ENCODE data around the gene GPR37. TPM values are rescaled to one million over a fixed set of nuclear protein-coding genes. Genes with fewer than 3 reads are reported as not detected.
A peak's percentile ranks its signal among the peaks of the same experiment; 100 is the strongest.

Gene GPR37
- total RNA-seq, 1 experiment from 2014 or later, result 1.6 TPM

- H3K56ac ChIP-seq (ENCODE audit: insufficient read length, low read depth, low read length), result no peak overlapping the region
- H3K9me3 Mint-ChIP-seq, result no peaks in the 10 kb centered on the region; a peak in 1 of 5 replicates
- H2BK12ac ChIP-seq (ENCODE audit: insufficient read length, low read depth, low read length), result no peak overlapping the region
- H3K79me2 ChIP-seq (ENCODE audit: insufficient read depth, low read length), result no peaks in the 10 kb centered on the region
- H3K9ac ChIP-seq (ENCODE audit: extremely low read depth, insufficient read length, low read length), result no peak overlapping the region
- no peak overlapping the region for H3K23ac ChIP-seq (ENCODE audit: insufficient read length, low read depth, low read length)
- no peak overlapping the region for H2AK5ac ChIP-seq (ENCODE audit: insufficient read length, low read length)
- H2BK15ac ChIP-seq (ENCODE audit: low read depth, low read length), result no peak overlapping the region
- H4K91ac ChIP-seq (ENCODE audit: insufficient read length, low read depth, low read length), result no peak overlapping the region
- no peak overlapping the region for H3K4me2 ChIP-seq (ENCODE audit: insufficient read depth, insufficient read length, low read length)
- H4K8ac ChIP-seq (replicated peaks; ENCODE audit: insufficient read length, low read depth, low read length), result no peak overlapping the region
- H3K4me1 Mint-ChIP-seq, result peaks cover 43 to 56% of the 10 kb centered on the region in 2 experiments
- H3K36me3 Mint-ChIP-seq (ENCODE audit: insufficient read depth in 1 of 3, low read depth in 3 of 3), result no peaks in the 10 kb centered on the region
- no peaks in the 10 kb centered on the region for H3K27me3 ChIP-seq (ENCODE audit: insufficient read depth, low read length)
- no peak overlapping the region for H3K18ac ChIP-seq (ENCODE audit: insufficient read length, low read depth, low read length)
- peak overlapping the region in 2 of 3 experiments; percentile 25 to 62; a peak in 4 of 7 replicates for H3K27ac Mint-ChIP-seq
- H2BK120ac ChIP-seq (ENCODE audit: low read depth, low read length, poor library complexity, severe bottlenecking), result no peak overlapping the region
- no peak overlapping the region for H3K14ac ChIP-seq (ENCODE audit: insufficient read depth, low read length)
- peaks cover 3% of the 10 kb centered on the region; the same call in 1 of the 2 replicates for H3K4me1 ChIP-seq (ENCODE audit: insufficient read depth, low read length)
- no peak overlapping the region for H4K5ac ChIP-seq (ENCODE audit: insufficient read length, low read depth, low read length)
- TF ChIP-seq CTCF (conservative IDR thresholded peaks at IDR 0.05), result no peak
- no peak overlapping the region for H2AFZ ChIP-seq (ENCODE audit: low read length)
- WGBS (ENCODE audit: extremely low coverage, insufficient read length, low lambda C conversion rate), result no CpG with 5 or more reads among the region's 1 CpG
- H3K4ac ChIP-seq (ENCODE audit: low read depth, low read length), result no peak overlapping the region
- DNase-seq, result no peak
- H3K27ac ChIP-seq (ENCODE audit: insufficient read length, low read depth, low read length), result no peak overlapping the region
- H3K27me3 Mint-ChIP-seq (ENCODE audit: low read depth), result no peaks in the 10 kb centered on the region
- no peak overlapping the region for H2BK5ac ChIP-seq (ENCODE audit: insufficient read length, low read length)
- no peaks in the 10 kb centered on the region for H3K79me1 ChIP-seq (ENCODE audit: insufficient read depth, low read depth, low read length, poor library complexity, severe bottlenecking)
- H3T11ph ChIP-seq (ENCODE audit: low read length), result no peak overlapping the region
- no peaks in the 10 kb centered on the region for H3K23me2 ChIP-seq (ENCODE audit: insufficient read length, low read depth, low read length, poor library complexity, severe bottlenecking)
- H4K20me1 ChIP-seq (ENCODE audit: control insufficient read depth, insufficient read depth, insufficient read length), result no peaks in the 10 kb centered on the region
- no peaks in the 10 kb centered on the region for H3K9me3 ChIP-seq (ENCODE audit: control insufficient read depth, low read depth, low read length)
- no peak overlapping the region for H2BK20ac ChIP-seq (ENCODE audit: low read depth, low read length, poor library complexity, severe bottlenecking)
- no peak overlapping the region for H3K4me3 Mint-ChIP-seq
Observed at GRCh38 chr7:124811341-124811740, 45.7 kb upstream of the GPR37 start.

Measured in H9 (cell line).